ENCODE data around the gene POPDC2. TPM values are rescaled to one million over a fixed set of nuclear protein-coding genes. Genes with fewer than 3 reads are reported as not detected.

The POPDC2 gene
- polyA plus RNA-seq, 3 donors, result 4.1 to 10.2 (median 6.2) TPM

Other genes with a start within 250 kb of the POPDC2 start
- 10 to 100 TPM; 50.0 to 62.2 (median 58.5) TPM for gene TMEM39A, start 197.0 kb downstream of the POPDC2 start, polyA plus RNA-seq (ENCODE audit: insufficient read length in 3 of 3)
- 10 to 100 TPM; 24.0 to 33.4 (median 28.9) TPM for gene POGLUT1, start 191.6 kb downstream of the POPDC2 start, polyA plus RNA-seq (ENCODE audit: insufficient read length in 3 of 3)
- gene TIMMDC1, start 162.0 kb downstream of the POPDC2 start, polyA plus RNA-seq (ENCODE audit: insufficient read length in 3 of 3), result 100 to 1,000 TPM in 2 of 3 donors, 10 to 100 TPM in 1; 99.5 to 113 (median 105) TPM
- gene CD80, start 101.0 kb downstream of the POPDC2 start, polyA plus RNA-seq (ENCODE audit: insufficient read length in 3 of 3), result under 1 TPM; 0.17 to 0.42 (median 0.30) TPM
- gene ADPRH, start 81.1 kb downstream of the POPDC2 start, polyA plus RNA-seq (ENCODE audit: insufficient read length in 3 of 3), result 1 to 10 TPM; 6.1 to 7.1 (median 6.8) TPM
- gene PLA1A, start 62.7 kb downstream of the POPDC2 start, polyA plus RNA-seq (ENCODE audit: insufficient read length in 3 of 3), result 1 to 10 TPM; 7.6 to 8.4 (median 8.0) TPM
- 10 to 100 TPM; 44.2 to 47.2 (median 45.0) TPM for gene COX17, start 16.8 kb upstream of the POPDC2 start, polyA plus RNA-seq (ENCODE audit: insufficient read length in 3 of 3)
- gene CFAP91, start 42.4 kb upstream of the POPDC2 start, polyA plus RNA-seq (ENCODE audit: insufficient read length in 3 of 3), result 10 to 100 TPM; 21.0 to 34.8 (median 28.0) TPM
- 1 to 10 TPM in 2 of 3 donors, under 1 TPM in 1; 0.65 to 1.4 (median 1.2) TPM for gene NR1I2, start 121.5 kb upstream of the POPDC2 start, polyA plus RNA-seq (ENCODE audit: insufficient read length in 3 of 3)

All from renal pelvis (tissue), 3 donors.